GM12872 (cell line): ENCODE measurements around the gene MCU.

Source experiments
- CTCF ChIP-seq: IDR thresholded peaks from 3 replicates; pipeline ENCODE4 v1.5.1; 2011; ENCODE audit warnings: low read depth, mild to moderate bottlenecking, low read length, moderate library complexity; ENCODE audit not compliant: insufficient read depth

MCU gene

GRCh38 chr10:72658696-72659400 is 33.1 kb upstream of the MCU start:
- no peak for TF ChIP-seq CTCF

- TF ChIP-seq CTCF = no peak
Observed at GRCh38 chr10:72659694-72660093, 32.2 kb upstream of the MCU start.

DNA sequence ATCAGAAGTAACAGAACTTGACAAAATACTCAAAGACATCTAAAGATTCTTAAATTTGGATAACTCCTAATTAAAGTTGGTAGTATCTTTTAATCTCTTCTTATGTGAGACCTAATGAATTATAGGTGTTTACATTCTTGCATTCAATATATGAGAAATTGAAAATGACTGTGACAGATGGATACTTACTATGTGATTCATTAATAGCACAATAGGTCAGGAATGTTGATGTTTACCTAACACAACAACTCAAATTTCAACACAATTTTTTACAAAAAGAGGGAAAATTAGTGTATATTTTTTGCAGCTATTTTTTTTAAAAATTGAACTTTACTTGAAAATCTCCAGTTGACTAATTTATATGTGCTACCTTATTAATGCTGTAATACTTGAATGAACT is 31.7 kb upstream of the MCU start:
- TF ChIP-seq CTCF = no peak

DNA sequence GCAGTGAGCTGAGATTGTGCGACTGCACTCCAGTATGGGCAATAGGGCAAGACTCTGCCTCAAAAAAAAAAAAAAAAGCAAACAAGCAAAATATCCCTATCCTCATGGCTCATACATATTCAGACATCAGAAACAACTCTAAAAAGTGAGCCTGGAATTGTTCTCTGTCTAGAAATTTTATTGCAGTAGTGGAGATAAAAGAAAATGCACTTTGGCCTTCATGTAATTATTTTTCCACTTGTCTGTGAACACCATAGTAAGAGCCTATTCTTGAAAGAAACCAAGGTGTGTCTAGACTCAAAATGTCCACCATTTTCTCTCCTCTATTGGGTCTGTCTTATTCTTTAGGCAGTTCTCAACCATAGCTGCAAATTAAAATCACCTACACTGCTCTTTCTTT is 30.5 kb upstream of the MCU start:
- no peak for TF ChIP-seq CTCF

DNA sequence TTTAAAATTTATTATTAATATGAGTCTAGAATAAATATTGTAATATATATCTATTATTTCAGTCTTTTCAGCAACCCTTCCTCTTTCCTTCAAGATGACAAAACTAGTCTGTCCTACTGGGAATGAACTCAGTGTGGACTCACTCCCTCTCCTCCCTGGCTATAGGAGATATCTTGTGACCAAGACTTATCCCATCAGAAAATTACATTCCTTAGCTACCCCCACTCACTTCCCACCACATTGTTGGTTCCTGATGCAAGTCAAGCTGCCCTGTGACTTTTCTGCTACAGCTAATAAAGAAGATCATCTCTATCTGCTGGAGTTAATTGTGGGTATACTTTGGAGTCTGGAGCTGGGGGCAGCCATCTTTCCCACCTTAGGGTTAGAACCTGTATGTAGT is 28.0 kb upstream of the MCU start:
- TF ChIP-seq CTCF = no peak

DNA sequence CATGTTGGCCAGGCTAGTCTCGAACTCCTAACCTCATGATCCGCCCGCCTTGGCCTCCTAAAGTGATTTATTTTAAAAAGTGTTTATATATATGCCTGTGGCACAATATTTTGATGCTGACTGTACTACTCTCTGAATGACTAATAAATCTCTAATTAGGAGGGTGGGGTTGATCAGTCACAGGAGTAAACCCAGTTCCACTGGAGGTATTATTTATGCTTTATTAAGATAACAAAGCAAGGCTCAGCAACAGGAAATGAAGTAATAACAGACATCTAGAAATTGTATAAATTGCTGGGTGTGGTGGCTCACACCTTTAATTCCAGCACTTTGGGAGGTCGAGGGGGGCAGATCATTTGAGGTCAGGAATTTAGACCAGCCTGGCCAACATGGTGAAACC is 26.0 kb upstream of the MCU start:
- no peak for TF ChIP-seq CTCF

GRCh38 chr10:72667207-72667864 is 24.6 kb upstream of the MCU start:
- no peak for TF ChIP-seq CTCF
